Measurements from ENCODE around the gene SEC14L2.
"Not testable (repeated sequence)": the region's sequence is repeated elsewhere in the genome, so short reads cannot be mapped to it uniquely, and the experiment has no call there.

Gene SEC14L2

GRCh38 chr22:30426388-30427353 is 29.9 kb downstream of the SEC14L2 start:
- peak; percentile 81 for DNase-seq (ENCODE audit: low read depth)

DNA sequence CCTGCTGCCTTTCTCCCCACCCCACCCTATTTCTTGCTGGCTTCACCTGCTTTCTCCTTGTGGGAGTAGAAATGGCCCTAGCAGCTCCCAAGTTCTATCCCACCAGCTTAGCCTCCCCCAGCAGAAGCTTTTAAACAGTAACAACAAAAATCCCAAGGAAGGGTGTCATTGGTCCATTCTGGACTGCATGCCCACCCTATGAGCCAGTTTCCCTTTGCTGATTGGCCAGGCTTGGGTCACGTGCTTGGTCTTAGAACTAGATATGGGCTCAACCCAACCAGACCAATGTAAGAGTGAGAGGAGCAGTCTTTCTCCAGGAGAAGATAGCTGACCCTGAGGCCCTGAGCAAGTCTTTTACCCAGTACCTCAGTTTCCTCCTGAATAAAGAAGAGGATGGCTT is 31.1 kb downstream of the SEC14L2 start:
- DNase-seq (ENCODE audit: low read depth) = no peak

GRCh38 chr22:30429887-30430286 is 33.1 kb downstream of the SEC14L2 start:
- DNase-seq (ENCODE audit: low read depth) = no peak

- DNase-seq (ENCODE audit: low read depth) = no peak
These were observed 34.1 kb downstream of the SEC14L2 start for GRCh38 chr22:30430933-30431332.

DNA sequence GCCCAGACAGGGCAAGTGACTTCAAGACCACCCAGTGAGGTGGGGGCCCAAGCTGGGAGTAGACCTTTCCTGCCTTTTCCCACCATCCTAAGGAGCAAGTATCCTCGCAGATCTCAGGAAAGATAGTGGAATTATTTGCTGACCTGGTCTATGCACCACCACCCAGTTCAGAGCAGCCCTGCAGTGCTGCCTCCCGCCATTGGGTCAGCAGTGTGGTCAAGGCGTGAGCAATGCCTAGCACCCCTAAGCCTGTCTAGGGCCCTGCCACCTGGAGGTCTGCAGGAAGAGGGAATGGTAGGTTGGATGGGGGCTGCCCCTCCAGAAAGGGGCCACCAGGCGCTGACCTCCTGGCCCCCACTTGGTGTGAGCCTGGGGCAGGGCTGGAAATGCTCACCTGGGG is 35.3 kb downstream of the SEC14L2 start:
- no peak for DNase-seq (ENCODE audit: low read depth)

DNA sequence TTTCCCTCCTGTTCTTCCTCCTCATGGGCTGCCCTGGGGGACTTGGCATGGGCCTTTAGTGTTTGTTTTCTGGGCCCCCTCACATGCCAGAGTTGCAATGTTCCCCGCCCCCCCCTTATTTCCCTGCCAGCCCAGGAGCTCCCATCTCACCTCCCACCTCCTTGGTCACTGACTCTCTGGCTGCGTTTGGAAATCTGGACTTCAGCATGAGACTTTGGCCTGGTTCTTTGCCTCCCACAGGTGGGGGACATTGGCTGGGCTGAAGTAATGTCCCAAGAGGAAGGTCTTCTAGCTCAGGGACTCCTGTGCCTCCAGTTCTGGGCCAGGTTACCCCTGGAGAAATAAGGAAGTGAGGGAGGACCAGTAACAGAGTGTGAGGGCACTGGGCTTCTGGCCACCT is 35.7 kb downstream of the SEC14L2 start:
- DNase-seq (ENCODE audit: low read depth) = no peak

DNA sequence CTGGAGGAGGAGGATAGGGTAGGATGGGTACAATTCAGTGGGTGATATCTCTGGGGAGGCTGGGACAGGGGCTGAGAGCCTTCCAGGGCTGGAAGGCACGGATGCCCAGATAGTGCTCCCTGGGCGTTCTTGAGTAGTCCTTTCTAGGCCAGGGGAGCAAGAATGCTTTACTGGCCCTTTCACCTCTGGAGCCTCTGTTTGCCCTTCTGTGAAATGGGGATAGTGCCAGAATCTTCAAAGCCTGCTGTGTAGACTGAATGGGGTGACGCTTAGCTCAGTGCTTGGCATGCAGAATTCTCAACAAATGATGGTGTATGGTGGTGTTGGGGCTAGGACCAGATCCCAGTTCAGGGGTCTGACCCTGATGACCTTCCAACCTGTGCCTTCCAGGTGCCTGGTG is 36.4 kb downstream of the SEC14L2 start:
- no peak for DNase-seq (ENCODE audit: low read depth)

- no peak for DNase-seq (ENCODE audit: low read depth)
These were observed 37.0 kb downstream of the SEC14L2 start for GRCh38 chr22:30433773-30434172.

DNA sequence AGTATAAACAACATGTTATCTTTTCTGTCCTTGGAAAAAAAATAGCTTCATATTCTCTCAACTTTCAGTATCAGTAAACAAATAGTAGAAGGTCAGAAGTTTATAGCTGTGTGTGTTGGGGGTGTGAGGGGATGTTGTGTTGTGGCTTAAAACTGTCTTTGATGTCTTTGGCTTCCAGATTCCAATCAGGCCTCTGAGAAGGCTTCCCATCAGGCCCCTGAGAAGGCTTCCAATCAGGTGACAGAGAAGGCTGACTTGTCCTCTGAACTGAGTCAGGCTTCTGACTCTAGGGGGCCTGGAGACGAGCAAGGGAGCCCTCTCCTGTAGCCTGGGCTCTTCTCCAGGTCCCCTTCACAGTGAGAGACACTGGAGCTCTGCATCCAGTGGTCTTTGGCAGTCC is 38.0 kb downstream of the SEC14L2 start:
- no peak for DNase-seq (ENCODE audit: low read depth)

- peak; percentile 68 for DNase-seq (ENCODE audit: low read depth)
These were observed 38.9 kb downstream of the SEC14L2 start for GRCh38 chr22:30435674-30436126.

DNA sequence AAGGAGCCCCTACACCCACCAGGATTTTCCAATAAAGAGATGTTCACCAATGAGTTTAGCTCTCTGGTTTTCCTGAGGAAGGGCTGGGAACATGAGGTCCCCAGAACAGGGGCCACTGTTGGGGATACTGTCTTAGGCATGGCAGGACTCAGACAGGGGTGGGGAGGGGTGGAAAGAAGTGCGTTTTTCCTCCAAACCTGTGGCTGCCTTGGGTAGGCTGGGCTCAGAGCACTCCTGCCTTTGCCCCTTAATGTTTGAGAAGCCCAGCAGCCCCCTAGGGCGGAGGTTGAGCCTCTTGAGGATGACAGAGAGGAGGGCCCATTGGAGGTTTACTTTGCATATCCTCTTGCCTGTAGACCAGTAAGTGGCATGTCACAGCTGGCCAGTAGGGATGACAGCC is 39.4 kb downstream of the SEC14L2 start:
- no peak for DNase-seq (ENCODE audit: low read depth)

DNA sequence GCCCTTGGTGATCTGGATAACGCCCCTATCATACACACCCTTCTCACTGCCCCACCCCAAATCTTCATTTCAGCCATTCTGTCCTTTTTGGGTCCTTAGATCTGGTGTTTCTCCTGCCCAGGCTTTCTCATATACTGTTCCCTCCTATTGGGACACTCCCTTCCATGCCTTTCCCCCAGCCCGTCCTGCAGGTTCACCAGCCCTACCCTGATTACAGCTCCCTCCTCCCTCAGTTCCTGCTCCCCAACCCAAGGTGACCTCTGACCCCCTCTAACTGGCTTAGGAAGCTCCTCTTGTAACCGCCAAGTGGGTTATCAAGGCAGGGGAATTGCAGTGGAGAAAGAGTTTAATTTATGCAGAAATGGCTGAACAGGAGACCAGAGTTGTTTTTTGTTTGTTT is 41.7 kb downstream of the SEC14L2 start:
- no peak for DNase-seq (ENCODE audit: low read depth)

- no peak for DNase-seq (ENCODE audit: low read depth)
These were observed 42.4 kb downstream of the SEC14L2 start for GRCh38 chr22:30439226-30439625.

DNA sequence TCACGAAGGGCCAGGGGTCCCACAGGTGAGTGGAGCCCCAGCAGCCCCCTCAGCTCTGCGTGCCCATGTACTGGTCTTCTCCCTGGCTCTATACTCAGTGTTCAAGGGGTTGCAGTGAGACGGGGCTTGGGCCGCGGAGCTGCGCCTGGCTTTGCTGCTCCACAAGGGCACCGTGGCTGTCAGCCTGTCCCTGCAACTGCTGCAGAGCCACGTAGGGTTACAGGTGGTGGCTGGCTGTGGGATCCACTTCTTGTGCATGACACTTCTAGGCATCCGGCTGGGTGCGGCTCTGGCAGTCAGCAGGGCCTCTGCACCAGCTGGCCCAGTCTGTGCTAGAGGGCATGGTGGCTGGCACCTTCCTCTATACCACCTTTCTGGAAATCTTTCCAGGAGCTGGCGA is 43.0 kb downstream of the SEC14L2 start:
- DNase-seq (ENCODE audit: low read depth) = no peak

GRCh38 chr22:30441088-30441487 is 44.3 kb downstream of the SEC14L2 start:
- no peak for DNase-seq (ENCODE audit: low read depth)

- peak; percentile 29 for DNase-seq (ENCODE audit: low read depth)
These were observed 48.0 kb downstream of the SEC14L2 start for GRCh38 chr22:30444632-30445437.

DNA sequence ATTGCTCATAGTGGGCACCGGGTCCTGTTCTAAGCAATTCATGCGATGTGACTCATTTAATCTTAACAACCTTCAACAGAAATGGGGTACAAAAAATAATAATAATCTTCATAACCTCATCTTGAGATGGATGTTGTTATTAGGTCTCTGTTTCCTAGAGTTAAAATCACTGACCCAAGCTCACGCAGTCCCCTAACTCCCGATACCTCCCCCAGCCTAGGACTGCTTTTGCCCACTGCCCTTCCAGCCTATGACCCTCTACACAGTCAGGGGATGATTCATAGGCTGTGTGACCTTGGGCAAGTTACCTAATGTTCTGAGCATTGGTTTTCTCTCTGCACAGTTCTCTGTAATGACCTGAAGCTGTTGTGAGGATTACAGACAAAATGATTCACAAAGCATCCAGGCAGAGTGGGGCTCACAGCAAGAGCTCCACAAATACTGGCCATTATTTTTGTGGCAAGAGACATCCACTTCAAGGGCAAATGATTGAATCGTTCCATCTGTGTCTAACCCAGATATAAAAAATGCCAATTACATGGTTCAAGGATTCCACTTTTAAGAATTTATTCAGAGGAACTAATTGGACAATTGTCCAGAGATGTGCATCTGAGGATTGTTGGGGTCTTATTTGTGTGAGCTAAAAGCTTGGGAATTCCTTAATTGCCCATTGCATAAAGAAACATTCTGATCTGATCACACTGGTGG is 48.8 kb downstream of the SEC14L2 start:
- no peak for DNase-seq (ENCODE audit: low read depth)

DNA sequence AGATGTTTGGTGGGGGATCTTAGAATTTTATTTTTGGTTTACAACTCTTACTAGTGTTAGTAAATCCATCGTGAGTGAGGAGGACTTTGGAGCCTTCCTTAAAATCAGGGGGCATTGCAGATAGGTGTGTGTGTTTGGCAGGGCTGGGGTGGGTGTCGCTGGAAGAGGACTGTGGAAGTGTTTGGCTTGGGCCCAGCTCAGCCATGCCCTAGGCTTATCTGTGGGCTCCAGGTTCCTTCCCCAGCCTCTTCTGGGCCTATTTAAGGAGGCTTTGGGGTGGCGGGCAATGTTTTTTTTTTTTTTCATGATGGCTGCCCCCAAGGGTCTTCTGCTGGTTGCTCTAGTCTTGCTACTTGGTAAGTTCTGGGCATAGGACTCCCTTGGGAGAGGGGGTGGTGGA is 50.8 kb downstream of the SEC14L2 start:
- DNase-seq (ENCODE audit: low read depth) = no peak

- not testable (repeated sequence) for DNase-seq (ENCODE audit: low read depth)
These were observed 54.7 kb downstream of the SEC14L2 start for GRCh38 chr22:30451488-30451887.

DNA sequence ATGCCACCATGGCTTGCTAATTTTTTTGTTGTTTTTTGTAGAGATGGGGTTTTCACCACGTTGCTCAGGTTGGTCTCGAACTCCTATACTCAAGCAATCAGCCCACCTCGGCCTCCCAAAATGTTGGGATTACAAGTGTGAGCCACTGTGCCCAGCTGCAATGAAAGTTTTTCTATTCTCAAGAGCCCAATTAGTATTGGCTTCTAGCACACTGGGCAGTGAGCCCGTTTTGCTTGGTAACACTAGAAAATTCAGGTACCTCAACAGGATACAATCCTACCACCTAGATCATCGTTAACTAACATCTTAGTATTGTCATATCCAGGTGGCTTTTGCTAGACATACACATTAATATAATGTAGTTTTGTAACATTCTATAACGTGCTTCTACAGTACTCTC is 56.0 kb downstream of the SEC14L2 start:
- no peak for DNase-seq (ENCODE audit: low read depth)

- no peak for DNase-seq (ENCODE audit: low read depth)
These were observed 57.1 kb downstream of the SEC14L2 start for GRCh38 chr22:30453731-30454510.
